Activated naive CD8-positive, alpha-beta T cell treated with anti-CD3 and anti-CD28 coated beads for 36 hours (primary cell): Measurements from ENCODE around the gene MIAT. TPM values are rescaled to one million over a fixed set of nuclear protein-coding genes. Genes with fewer than 3 reads are reported as not detected.
A peak's percentile ranks its signal among the peaks of the same experiment; 100 is the strongest.

Experiments
- DNase-seq: peaks from one replicate; pipeline ENCODE4 v3.0.0; 2021
- H3K27ac Mint-ChIP-seq: one replicate; pipeline ENCODE4 v1.8.0; 2022; ENCODE audit warnings: mild to moderate bottlenecking, moderate library complexity, mixed read lengths
- H3K27me3 Mint-ChIP-seq: one replicate; pipeline ENCODE4 v1.8.0; 2022; ENCODE audit warnings: mild to moderate bottlenecking, mixed read lengths
- H3K36me3 Mint-ChIP-seq: one replicate; pipeline ENCODE4 v1.8.0; 2021; ENCODE audit warnings: mild to moderate bottlenecking, mixed read lengths
- H3K4me1 Mint-ChIP-seq: one replicate; pipeline ENCODE4 v1.8.0; 2021; ENCODE audit warnings: mixed read lengths
- H3K4me3 Mint-ChIP-seq: one replicate; pipeline ENCODE4 v1.8.0; 2022; ENCODE audit warnings: mild to moderate bottlenecking, moderate library complexity, mixed read lengths
- H3K9me3 Mint-ChIP-seq: one replicate; pipeline ENCODE4 v1.8.0; 2022; ENCODE audit warnings: mixed read lengths
- total RNA-seq, 2 experiments: library from RNA; stranded (reverse); gene quantifications; one replicate each; pipeline ENCODE4 v1.2.3, GENCODE V29; 2021

The MIAT gene
- total RNA-seq, 2 experiments from 2014 or later: 5.1 to 5.9 TPM

DNA sequence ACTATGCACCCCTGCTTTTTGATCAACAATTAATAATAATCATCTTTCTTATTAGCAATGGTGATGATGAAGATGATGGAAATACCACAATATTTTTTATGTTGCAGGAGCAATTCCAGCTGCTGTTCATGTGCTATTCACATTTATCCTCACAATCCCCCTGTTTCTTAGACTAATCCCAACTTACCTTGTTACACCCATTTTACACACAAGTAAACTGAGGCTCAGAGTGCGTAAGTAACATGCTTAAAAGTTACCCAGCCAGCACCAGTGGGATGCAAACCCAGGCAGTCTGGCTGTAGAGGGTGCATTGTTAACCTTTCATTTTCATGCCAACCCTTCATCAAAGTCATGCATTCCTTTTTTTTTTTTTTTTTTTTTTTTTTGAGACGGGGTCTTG is 37.2 kb upstream of the MIAT start:
- no peaks in the 10 kb centered on the region for H3K36me3 Mint-ChIP-seq
- no peak overlapping the region for H3K4me3 Mint-ChIP-seq
- H3K4me1 Mint-ChIP-seq: peaks cover 4% of the 10 kb centered on the region
- no peak overlapping the region for H3K27ac Mint-ChIP-seq
- DNase-seq: no peak
- H3K27me3 Mint-ChIP-seq: no peaks in the 10 kb centered on the region
- no peaks in the 10 kb centered on the region for H3K9me3 Mint-ChIP-seq

DNA sequence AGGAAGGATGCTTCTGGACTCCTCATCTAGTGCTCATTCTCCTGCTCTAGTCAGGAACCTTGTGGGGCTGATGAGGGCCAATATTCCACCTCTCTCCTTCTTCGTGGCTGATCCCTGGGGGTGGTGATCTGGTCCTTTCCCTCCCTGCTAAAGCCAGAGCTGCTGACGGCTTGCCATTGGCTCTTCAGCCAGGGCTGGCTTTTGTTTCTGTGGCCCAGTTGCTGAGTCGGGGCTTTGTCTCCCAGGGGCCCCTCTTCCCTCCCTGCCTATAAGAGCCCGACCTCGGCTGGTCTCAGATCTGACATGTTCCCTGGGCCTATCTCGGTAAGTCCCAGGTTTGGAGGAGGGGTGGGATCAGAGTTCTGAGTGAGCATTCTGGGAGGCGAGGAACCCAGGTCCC is 35.7 kb upstream of the MIAT start, which contains the start of gene CRYBA4:
Gene CRYBA4, plus strand, starts transcription at position 301 of the 400 bp plus-strand sequence. CDS start 634 bp downstream, outside the sequence.
- Mint-ChIP-seq H3K4me1 (peaks cover 2% of the 10 kb centered on the region), H3K9me3 (no peaks in the 10 kb centered on the region), H3K36me3 (no peaks in the 10 kb centered on the region), H3K4me3 (no peak within 1 kb of the TSS), H3K27me3 (no peaks in the 10 kb centered on the region), H3K27ac (no peak within 1 kb of the TSS)
- no peak for DNase-seq

DNA sequence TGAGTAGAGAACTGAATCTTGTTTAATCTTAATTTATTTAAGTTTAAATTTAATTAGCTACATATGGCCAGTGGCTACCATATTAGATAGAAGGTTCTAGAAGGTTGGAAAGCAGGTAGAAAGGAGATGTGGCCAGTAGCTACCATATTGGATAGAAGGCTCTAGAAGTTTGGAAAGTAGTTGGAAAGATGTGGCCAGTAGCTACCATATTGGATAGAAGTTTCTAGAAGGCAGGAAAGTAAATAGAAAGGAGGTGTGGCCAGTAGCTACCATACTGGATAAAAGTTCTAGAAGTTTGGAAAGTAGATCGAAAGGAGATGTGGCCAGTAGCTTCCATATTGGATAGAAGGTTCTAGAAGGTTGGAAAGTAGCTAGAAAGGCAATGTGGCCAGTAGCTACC is 33.4 kb upstream of the MIAT start:
- Mint-ChIP-seq H3K4me3 (no peak overlapping the region), H3K27me3 (no peaks in the 10 kb centered on the region), H3K4me1 (peaks cover 10% of the 10 kb centered on the region), H3K36me3 (no peaks in the 10 kb centered on the region), H3K27ac (no peak overlapping the region), H3K9me3 (no peaks in the 10 kb centered on the region)
- no peak for DNase-seq

DNA sequence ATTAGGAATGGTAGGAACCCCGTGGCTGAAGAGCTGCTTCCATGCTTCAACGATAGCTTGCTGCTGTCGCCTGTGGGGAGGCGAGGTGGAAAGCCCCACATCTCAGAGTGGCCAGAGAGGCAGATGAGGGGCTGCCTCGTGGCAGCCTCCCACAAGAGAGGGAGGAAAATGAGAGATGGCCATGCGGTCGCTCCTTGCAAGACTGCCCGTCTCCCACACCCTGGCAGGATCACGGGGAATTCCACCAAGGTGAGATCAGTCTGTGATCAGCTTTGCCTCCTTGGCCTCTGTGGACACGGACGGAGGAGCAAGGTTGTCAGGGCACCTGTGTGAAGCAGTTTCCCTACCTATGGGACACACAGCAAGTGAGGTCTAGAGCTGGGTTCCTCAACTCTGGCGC is 32.6 kb upstream of the MIAT start:
- DNase-seq: no peak
- Mint-ChIP-seq H3K4me3 (no peak overlapping the region), H3K36me3 (no peaks in the 10 kb centered on the region), H3K9me3 (no peaks in the 10 kb centered on the region), H3K4me1 (peaks cover 10% of the 10 kb centered on the region), H3K27ac (no peak overlapping the region), H3K27me3 (no peaks in the 10 kb centered on the region)

DNA sequence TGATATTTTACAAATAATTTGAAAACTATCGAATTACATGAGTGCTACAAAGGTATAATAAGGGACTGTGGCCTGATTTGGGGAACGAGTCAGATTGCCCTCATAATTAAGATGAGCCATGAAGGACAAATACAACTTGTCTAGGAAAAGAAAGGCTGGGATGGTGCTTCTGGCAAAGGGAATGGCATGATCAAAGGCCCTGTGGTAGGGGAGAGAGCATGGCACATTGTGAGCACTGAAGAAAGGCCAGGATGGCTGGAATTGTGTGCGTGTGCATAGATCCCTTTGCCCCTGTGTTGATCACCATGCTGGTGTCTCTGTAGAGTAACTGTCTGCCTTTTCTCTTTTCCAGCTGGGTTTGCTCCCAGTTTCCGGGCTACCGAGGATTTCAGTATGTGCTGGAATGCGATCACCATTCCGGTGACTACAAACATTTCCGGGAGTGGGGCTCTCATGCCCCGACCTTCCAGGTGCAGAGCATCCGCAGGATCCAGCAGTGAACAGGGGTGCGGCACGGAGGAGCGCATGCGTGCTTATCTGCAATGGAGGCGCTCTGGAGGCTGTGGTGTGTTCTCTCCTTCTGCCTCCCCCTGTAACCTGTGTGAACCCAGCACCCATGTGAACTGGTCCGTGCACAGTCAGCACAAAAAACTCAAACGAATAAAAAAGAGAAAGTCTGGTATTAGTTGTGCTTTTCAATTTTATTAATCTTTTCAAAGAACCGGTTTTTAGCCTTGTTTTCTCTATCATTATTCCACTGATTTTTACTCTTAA is 27.2 kb upstream of the MIAT start:
- H3K4me3 Mint-ChIP-seq: no peak overlapping the region
- no peaks in the 10 kb centered on the region for H3K36me3 Mint-ChIP-seq
- H3K9me3 Mint-ChIP-seq: no peaks in the 10 kb centered on the region
- no peaks in the 10 kb centered on the region for H3K27me3 Mint-ChIP-seq
- peaks cover 14% of the 10 kb centered on the region for H3K4me1 Mint-ChIP-seq
- no peak for DNase-seq
- H3K27ac Mint-ChIP-seq: no peak overlapping the region

DNA sequence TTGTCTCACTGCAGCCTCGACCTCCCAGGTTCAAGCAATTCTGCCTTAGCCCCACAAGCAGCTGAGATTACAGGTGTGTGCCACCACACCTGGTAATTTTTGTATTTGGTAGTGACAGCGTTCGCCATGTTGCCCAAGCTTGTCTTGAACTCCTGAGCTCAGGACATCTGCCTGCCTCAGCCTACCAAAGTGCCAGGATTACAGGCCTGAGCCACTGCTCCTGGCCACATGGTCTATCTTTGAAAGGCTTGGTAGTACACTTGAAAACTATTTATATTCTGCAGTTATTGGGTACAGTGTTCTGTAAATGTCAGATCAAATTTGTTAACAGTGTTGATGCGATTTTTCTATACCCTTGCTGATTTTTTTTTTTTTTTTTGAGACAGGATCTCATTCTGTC is 26.1 kb upstream of the MIAT start:
- H3K4me1 Mint-ChIP-seq: peaks cover 14% of the 10 kb centered on the region
- no peaks in the 10 kb centered on the region for H3K27me3 Mint-ChIP-seq
- no peak for DNase-seq
- H3K9me3 Mint-ChIP-seq: no peaks in the 10 kb centered on the region
- no peak overlapping the region for H3K4me3 Mint-ChIP-seq
- H3K36me3 Mint-ChIP-seq: no peaks in the 10 kb centered on the region
- no peak overlapping the region for H3K27ac Mint-ChIP-seq

DNA sequence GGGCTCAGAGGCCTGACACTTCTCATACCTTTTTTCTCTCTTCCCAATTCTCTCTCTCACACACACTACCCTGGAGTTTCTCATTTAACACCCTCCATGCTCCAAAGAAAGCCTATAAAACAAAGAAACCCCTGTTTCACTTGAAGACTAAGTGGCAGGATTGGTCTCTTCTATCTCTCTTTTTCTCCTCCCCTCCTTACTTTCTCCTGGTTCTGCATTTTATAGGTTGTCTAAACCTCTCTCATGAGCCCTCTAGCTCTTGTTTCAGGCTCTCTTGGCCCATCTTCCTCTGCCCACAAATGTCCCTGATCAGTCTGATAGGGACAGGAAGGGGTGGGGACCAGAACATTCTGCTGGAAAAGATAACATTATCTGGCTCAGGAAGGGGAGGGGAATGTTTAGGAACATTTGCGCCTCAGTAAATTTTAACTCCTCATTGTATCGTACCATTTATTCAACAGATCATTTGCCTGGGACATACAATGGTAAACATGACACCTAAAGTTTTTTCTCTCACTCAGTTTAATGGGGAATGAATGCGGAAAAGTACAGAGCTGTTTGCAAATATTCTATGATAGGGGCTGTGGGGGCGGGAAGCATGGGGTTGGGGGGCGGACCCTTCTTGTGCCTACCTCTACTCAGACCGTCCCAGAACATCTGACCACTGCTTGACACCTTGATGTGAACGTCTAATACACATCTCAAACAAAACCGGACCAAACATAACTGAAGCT is 24.8 kb upstream of the MIAT start:
- DNase-seq: no peak
- peaks cover 8% of the 10 kb centered on the region for H3K4me1 Mint-ChIP-seq
- H3K4me3 Mint-ChIP-seq: no peak overlapping the region
- H3K36me3 Mint-ChIP-seq: no peaks in the 10 kb centered on the region
- H3K27ac Mint-ChIP-seq: no peak overlapping the region
- H3K9me3 Mint-ChIP-seq: no peaks in the 10 kb centered on the region
- no peaks in the 10 kb centered on the region for H3K27me3 Mint-ChIP-seq

DNA sequence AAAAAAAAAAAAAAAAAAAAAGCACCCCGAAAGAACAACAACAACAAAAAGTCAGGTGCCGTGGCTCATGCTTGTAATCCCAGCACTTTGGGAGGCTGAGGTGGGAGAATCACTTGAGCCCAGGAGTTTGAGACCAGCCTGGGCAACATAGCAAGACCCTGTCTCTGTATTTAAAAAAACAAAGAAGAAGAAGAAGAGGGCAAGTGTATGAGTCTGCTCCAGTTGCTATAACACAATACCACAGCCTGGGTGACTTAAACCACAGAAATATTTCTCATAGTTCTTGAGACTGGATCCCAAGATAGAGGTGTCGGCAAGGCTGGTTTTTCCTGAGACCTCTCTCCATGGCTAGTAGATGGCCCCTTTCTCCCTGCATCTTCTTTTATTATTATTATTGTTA is 23.2 kb upstream of the MIAT start:
- H3K27ac Mint-ChIP-seq: no peak overlapping the region
- H3K4me1 Mint-ChIP-seq: peaks cover 4% of the 10 kb centered on the region
- no peaks in the 10 kb centered on the region for H3K36me3 Mint-ChIP-seq
- H3K27me3 Mint-ChIP-seq: no peaks in the 10 kb centered on the region
- no peak overlapping the region for H3K4me3 Mint-ChIP-seq
- DNase-seq: no peak
- H3K9me3 Mint-ChIP-seq: no peaks in the 10 kb centered on the region

DNA sequence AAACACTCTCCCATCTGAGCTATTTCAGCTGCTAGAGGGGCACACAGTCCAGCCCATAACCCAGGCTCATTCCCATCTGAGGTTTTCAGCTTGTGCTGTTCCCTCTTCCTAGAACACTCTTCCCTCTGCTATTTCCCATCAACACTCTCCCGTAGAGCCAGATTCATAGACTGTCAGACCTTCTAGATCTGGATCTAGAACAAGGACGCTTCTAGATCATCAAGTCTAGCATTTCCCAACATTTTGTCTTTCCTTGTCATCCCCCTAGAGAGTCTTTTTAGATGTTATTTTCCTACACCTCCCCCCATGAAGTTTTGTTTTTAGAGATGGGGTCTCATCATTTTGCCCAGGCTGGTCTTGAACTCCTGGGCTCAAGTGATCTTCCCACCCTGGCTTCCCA is 22.3 kb upstream of the MIAT start:
- H3K27me3 Mint-ChIP-seq: no peaks in the 10 kb centered on the region
- peaks cover 8% of the 10 kb centered on the region for H3K4me1 Mint-ChIP-seq
- no peaks in the 10 kb centered on the region for H3K36me3 Mint-ChIP-seq
- no peak for DNase-seq
- H3K9me3 Mint-ChIP-seq: no peaks in the 10 kb centered on the region
- no peak overlapping the region for H3K4me3 Mint-ChIP-seq
- H3K27ac Mint-ChIP-seq: no peak overlapping the region

DNA sequence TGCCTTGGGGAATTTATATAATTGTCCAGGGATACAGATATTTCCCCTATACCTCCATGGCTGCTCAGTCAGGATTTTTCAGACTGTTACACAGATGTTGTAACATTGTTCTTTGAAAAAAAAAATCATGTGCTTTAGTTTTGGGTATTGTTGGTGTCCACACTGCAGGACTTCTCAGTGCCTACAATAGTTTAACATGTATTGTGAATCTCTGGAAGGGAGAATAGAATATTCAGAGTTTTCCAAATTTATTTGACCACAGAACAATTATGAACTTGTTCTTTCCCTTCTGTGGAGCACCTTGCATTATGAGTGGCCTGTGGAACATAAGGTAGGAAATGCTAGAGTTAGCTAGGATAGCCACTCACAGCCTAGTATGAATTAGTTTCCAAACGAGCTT is 21.1 kb upstream of the MIAT start:
- peaks cover 15% of the 10 kb centered on the region for H3K4me1 Mint-ChIP-seq
- no peak for DNase-seq
- no peaks in the 10 kb centered on the region for H3K27me3 Mint-ChIP-seq
- H3K4me3 Mint-ChIP-seq: no peak overlapping the region
- H3K36me3 Mint-ChIP-seq: peaks cover 1% of the 10 kb centered on the region
- H3K27ac Mint-ChIP-seq: no peak overlapping the region
- no peaks in the 10 kb centered on the region for H3K9me3 Mint-ChIP-seq

DNA sequence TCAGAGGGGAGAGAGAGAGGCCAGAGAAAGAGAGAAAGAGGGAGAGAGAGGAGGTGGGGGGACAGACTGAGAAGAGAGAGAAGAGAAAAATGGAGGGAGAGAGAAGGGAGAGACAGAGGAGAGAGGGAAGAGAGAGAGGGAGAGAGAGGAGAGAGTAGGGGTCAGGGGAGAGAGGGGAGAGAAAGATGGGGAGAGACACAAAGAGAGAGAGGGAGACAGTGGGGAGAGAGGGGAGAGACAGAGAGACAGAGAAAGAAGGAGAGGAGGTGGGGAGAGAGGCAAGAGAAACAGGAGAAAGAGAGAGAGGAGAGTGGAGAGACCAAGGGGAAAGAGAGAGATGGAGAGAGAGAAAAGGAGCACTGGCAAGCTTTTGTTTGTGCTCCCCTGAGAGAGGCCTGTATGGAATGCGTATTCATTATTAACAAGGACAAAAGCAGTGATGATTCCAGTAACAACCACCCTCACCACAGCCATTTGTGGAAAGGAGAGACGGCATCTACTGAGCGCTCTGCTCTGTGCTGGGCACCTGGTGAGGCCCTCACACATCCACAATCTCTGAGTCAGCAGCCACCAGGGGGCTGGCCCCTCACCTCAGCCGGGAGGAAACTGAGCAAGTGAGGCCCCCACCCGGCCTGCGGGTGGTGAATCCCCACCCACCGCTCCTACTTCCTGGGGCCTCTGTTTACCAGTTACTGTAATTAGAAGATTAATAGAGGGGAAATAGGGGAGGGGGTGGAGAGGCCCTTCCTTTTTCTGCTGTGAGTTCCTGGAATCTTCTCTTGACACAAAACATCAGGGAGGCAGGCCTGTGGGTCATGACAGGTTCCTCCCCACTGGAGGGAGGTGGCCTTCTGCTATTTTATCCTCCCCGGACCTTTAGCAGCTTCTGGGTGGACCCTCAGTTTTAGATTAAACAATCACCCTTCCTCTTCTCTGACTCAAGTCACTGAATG is 14.6 kb upstream of the MIAT start:
- peak; percentile 90 for DNase-seq
- no peaks in the 10 kb centered on the region for H3K27me3 Mint-ChIP-seq
- peak overlapping the region; percentile 61 for H3K4me3 Mint-ChIP-seq
- H3K27ac Mint-ChIP-seq: peak overlapping the region; percentile 91
- H3K36me3 Mint-ChIP-seq: peaks cover 1% of the 10 kb centered on the region
- peaks cover 68% of the 10 kb centered on the region for H3K4me1 Mint-ChIP-seq
- H3K9me3 Mint-ChIP-seq: no peaks in the 10 kb centered on the region

DNA sequence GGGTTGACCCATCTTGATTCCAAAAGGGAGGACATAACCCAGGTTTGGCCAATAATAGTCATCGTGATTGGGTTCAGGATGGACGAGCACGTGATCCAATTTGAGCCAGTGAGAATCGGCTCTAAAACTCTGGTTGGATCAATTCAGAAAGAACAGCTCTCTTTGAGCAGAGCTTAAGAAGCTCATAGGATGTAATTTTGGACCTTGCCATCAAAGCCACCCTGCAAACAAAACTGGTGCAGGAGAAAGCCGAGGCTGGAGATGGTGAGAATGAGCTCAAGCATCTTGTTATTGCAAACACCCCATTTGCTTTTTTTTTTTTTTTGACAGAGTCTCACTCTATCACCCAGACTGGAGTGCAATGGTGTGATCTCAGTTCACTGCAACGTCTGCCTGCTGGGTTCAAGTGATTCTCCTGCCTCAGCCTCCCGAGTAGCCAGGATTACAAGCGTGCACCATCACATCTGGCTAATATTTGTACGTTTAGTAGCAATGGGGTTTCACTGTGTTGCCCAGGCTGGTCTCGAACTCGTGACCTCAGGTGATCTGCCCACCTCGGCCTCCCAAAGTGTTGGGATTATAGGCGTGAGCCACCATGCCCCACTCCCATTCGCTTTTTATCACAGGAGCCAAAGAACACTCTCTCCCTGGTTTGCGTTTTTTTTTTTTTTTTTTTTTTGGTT is 13.8 kb upstream of the MIAT start:
- Mint-ChIP-seq H3K9me3 (no peaks in the 10 kb centered on the region), H3K27me3 (no peaks in the 10 kb centered on the region), H3K27ac (peak overlapping the region; percentile 91), H3K4me3 (peak overlapping the region; percentile 24), H3K4me1 (peaks cover 76% of the 10 kb centered on the region), H3K36me3 (peaks cover 1% of the 10 kb centered on the region)
- DNase-seq: no peak

DNA sequence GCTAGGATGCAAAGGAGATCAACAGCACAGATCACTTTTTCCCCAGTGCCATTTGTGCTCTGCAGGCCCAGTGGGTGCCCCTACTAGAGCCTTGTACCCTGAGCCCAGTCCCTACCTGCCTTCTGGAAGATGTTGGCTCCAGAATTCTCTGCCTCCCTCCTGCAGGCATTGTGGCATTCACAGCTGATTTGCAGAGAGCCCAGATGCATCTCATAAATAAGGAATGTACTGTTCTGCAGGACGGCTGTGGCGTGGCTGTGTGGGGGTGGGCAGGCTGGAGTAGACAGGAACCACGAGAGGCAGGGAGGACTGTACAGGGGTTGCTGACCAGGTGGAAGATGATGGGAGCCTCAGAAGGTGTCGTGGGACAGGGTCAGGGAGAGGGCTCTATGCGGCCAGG is 11.2 kb upstream of the MIAT start:
- H3K27ac Mint-ChIP-seq: no peak overlapping the region

DNA sequence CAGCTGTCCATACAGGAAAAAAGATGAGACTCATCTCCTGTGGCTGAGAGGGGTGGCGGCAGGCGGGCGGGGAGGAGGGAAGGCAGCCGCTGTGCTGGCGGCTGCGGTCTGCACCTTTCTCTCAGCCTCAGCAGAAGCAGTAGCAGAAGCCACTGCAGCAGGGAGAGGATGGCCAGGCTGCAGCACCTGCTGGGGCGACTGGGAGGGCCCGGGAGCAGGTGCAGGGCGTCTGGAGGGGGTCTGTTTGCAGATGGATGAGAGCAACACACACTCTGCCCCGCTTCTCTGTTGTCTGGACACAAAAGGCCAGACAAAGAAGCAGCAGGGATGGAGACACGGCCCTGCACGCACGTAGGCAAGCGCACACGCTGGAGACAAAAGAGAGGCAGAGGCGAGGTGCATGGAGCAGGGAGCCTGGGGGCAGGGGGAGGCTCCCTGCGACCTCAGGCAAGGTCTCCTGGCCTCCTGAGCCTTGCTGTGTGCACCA is 9.3 kb upstream of the MIAT start:
- Mint-ChIP-seq H3K4me1 (peaks cover 62% of the 10 kb centered on the region), H3K9me3 (no peaks in the 10 kb centered on the region), H3K27ac (peak overlapping the region; percentile 32), H3K36me3 (no peaks in the 10 kb centered on the region), H3K4me3 (peak overlapping the region; percentile 64), H3K27me3 (no peaks in the 10 kb centered on the region)
- DNase-seq: peak; percentile 47

More for the DNA sequence above, 11.2 kb upstream of the MIAT start:
- no peaks in the 10 kb centered on the region for H3K36me3 Mint-ChIP-seq
- no peaks in the 10 kb centered on the region for H3K27me3 Mint-ChIP-seq
- H3K9me3 Mint-ChIP-seq: no peaks in the 10 kb centered on the region
- no peak overlapping the region for H3K4me3 Mint-ChIP-seq
- no peak for DNase-seq
- H3K4me1 Mint-ChIP-seq: peaks cover 79% of the 10 kb centered on the region
